DND-41 (cell line): ENCODE results near the gene PRICKLE2.

Experiments used
- CTCF ChIP-seq: IDR thresholded peaks from 2 replicates; pipeline ENCODE4 v1.5.1; 2012; ENCODE audit warnings: borderline replicate concordance, low read length, moderate library complexity, mild to moderate bottlenecking; ENCODE audit not compliant: poor library complexity, severe bottlenecking; ENCODE audit errors: extremely low read depth
- EZH2 ChIP-seq: IDR thresholded peaks from 3 replicates; pipeline ENCODE4 v1.6.1; 2012; ENCODE audit warnings: borderline replicate concordance, low read depth, mild to moderate bottlenecking, moderate library complexity, low read length, inconsistent platforms; ENCODE audit not compliant: severe bottlenecking

DNA sequence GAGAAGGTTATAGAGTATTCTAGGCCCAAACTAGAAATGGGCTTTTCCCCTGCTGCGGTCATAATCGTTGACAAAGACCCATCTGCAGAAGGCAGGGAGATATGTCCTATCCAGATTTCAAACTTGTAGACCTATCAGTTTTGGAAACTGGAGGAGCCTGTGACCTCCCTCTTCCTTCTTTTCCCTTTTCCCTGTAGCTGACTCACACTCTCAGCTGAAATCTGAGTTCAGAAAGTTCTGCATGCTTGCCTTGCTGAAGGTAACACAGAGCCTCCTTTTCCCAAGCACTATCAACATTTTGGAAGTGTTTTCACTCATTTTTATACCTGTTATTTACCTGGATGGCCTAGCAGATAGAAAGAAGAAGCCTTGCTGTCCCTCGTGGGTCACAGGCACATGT, 142.9 kb downstream of the PRICKLE2 start:
- TF ChIP-seq CTCF = no peak
- TF ChIP-seq EZH2 = no peak
